Middle frontal gyrus (tissue), 1 donor: ENCODE measurements around the gene FRK.
"Not testable (repeated sequence)": the region's sequence is repeated elsewhere in the genome, so short reads cannot be mapped to it uniquely, and the experiment has no call there.

Experiments used
- DNase-seq: peaks from one replicate; pipeline ENCODE4 v3.0.0-alpha.2; 2015; ENCODE audit warnings: low spot score; ENCODE audit errors: extremely low spot score

The FRK gene

DNA sequence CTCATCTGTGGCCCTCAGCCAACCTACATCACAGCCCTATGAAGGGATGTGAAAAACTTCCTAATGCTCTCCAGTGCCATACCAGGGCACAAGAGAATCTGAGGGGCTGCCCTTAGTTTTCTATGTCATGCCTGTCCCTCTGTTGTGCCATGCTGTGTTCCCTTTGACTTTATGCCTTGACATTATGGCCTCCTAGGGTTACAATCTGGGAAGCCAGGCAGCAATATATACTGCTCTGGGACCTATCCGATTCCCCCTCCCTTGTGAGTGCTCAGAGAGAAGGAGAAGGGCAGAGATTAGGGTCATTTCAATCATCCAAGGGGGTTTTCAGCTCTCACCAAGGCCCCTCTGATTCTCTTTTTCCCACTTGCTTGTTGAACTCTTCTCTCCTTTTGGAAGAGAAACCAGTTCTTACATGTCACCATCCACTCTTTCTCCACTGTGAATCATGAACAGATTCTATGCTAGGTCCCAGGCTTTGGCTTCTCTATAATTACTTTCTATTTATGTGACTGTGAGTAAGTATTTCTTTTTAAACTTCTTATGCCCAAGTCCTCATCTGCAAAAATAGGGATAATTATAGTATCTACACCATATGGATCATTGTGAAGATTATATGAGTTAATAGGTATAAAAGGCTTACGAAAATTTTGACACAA is 14.2 kb upstream of the FRK start:
- no peak for DNase-seq

DNA sequence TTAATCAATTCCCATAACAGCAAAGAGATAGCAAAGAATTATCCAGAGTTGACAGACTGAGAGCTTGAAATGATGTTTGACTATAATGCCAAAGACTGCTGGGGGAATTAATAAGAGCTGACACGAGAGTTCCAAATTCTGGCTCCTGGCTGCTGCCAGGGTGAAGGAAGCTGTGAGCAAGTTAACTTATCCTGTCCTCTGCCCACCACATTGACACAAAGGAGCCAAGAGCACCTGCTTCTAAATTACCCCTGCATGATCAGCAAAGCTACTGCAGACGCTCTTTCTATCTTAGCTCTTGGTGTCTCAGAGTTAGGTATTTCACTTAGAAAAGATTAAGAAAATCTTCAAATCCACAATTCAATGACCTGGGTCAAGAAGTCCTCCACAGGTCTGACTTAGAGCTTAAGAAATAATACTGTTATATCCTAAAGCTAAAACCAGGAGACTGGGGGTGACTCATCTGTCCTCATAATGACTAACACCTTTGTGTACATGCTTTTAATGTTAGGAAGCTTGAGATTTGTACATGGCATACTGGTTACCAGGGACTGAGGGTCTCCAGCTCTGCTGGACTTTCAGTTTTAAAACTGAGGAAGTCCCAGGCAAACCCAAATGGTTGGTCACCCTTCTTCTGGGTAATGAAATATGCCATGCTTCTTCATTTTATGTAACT is 13.2 kb upstream of the FRK start:
- no peak for DNase-seq

GRCh38 chr6:116072368-116072767 is 11.7 kb upstream of the FRK start:
- no peak for DNase-seq

GRCh38 chr6:116070616-116071389 is 10.1 kb upstream of the FRK start:
- no peak for DNase-seq

DNA sequence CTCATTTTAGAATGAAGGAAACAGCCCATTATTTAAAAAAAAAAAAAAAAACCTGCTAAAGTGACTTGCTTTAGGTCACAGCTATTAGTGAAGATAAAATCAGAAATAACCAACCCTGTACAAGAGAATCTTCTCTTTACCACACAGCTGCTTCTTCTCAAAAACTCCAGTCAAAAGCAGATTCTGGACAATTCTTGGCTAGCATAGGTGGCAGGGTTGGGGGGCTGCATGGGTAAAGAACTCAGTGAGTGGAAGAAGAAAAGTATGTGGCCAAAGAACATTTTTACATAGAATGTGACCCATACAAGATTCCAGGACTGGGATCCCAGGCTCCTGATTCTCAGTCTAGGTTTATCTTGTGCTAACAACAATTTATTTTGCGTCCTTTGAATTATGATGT is 9.4 kb upstream of the FRK start:
- no peak for DNase-seq

- no peak for DNase-seq
Observed at GRCh38 chr6:116066789-116067188, 6.1 kb upstream of the FRK start.

GRCh38 chr6:116064666-116065065 is 4.0 kb upstream of the FRK start:
- no peak for DNase-seq

DNA sequence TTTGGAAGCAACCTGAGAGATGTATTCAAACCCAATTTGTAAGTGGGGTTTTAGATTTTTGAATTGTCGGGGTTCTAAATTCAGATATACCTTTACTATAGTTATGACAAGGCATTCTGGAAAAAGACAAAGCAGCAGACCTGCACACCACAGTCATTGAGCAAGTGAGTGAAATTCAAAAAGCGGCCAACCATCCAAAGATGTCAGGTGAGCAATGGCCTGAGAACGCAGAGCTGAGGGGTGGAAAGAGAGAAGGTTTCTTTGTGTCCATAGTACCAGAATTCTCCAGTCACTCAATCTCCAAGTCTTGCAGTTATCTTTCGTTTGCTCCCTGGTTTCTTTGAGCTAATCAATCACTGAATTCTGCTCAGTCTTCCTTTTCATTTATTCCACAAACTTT is 1.8 kb upstream of the FRK start:
- no peak for DNase-seq

DNA sequence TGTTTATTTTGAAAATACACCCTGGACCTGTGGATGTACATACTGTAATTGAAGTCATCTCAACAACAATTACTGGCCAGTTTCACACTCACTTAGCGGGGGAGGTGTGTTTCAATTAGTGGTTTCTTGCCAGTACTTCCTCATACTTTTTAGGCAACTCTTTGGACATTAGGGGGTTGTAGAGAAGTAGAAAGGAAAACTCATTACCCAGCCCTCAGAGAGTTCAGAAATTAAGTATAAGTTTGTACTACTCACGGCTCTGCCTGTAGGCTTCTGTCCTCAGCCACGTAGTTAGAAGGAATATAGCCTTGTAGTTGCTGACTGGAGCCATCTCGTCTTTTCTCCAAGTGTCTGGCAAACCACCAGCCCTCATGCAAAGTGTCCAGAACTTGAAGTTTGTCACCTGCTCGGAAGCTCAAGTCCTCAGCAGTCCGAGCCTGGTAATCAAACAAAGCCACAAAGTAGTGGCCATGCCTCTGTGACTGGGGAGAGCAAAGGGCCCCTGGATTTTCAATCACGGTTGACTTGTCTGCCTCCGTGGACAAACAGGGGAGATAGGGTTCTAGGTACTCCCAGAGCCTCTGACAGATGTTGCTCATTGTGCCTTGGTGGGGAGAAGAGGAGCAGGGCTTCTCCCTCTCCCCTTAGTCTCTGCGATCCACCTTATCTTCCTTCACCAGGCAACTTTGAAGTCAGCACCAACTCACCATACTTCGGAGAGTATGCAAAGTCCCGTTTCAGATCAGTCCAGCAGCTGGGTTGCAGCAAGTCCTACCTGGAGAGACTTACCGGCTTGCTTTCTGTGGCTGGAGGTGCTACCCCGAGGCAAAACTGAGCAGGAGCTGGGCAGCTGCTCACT is 749 bp downstream of the FRK start:
- no peak for DNase-seq

- no peak for DNase-seq
Observed at GRCh38 chr6:116057766-116058165, 2.9 kb downstream of the FRK start.

GRCh38 chr6:116055513-116055912 is 5.2 kb downstream of the FRK start:
- DNase-seq, result no peak

DNA sequence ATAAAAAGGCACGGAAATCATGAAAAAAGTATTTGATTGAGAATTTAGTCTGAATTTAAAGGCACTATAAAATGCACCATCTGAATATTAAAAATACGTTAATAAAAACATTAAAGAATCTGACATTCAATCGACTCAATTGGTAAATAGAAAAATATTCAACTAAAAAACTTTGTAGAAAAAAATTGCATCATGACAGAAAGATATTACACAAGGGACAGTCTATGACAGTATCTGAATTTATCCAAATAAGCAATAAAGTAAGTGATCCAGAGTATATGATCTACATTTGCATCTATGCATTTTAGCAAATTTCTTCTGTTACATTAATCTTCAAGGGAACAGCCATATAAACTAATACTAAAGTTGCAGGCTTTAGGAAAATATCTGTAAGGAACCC is 9.4 kb downstream of the FRK start:
- no peak for DNase-seq

GRCh38 chr6:116050737-116051136 is 10.0 kb downstream of the FRK start:
- DNase-seq, result no peak

DNA sequence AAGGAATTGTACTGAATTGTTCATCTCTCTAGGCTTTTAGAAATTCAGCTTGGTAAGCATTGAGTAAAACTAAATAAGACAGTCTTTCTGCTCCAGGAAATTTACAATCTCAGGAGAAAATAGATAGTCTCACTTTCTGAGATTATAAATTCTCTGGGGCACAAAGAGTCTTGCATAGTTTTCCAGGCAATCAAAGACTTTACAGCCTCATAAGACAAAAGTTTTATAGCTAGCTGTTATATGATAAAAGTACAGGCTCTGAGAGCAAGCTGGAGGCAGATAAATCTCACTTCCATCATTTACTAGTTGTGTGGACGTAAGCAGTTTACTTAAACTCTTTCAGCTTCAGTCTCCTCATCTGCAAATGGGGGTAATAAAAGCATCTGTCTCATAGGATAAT is 11.4 kb downstream of the FRK start:
- no peak for DNase-seq

GRCh38 chr6:116047173-116047933 is 13.3 kb downstream of the FRK start:
- DNase-seq, result no peak

GRCh38 chr6:116046737-116047136 is 14.0 kb downstream of the FRK start:
- no peak for DNase-seq

DNA sequence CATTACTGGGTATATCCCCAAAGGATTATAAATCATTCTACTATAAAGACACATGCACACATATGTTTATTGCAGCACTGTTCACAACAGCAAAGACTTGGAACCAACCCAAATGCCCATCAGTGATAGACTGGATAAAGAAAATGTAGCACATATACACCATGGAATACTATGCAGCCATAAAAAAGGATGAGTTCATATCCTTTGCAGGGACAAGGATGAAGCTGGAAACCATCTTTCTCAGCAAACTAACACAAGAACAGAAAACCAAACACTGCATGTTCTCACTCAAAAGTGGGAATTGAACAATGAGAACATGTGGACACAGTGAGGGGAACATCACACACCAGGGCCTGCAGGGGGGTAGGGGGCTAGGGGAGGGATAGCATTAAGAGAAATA is 14.4 kb downstream of the FRK start:
- DNase-seq, result not testable (repeated sequence)

GRCh38 chr6:116041934-116042333 is 18.8 kb downstream of the FRK start:
- DNase-seq, result no peak

- no peak for DNase-seq
Observed at GRCh38 chr6:116040993-116041392, 19.7 kb downstream of the FRK start.

DNA sequence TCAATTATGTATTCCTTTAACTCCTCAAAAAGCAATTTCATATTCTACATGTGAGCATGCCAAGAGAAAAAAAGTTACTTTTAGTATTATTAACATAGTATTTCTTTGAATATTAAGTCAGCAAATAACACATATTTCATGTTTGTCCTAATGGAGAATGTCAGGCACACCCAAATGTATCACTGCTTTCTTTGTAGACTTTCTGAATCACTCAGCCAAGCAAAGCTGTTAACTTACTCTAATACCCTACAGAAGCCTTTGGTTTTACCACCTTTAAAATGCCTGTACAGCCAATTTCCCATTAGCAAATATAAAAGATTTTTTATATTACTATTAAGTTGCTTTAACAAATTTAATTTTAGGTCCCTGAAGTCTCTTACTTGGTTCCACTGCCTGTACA is 23.8 kb downstream of the FRK start:
- DNase-seq, result no peak
